Caco-2 (cell line): ENCODE data around the gene LEMD3. TPM values are rescaled to one million over a fixed set of nuclear protein-coding genes. Genes with fewer than 3 reads are reported as not detected.

Experiments
- BruUV-seq: library from RNA; stranded (reverse); fragments of 400-500 nt; replicated peaks from 2 replicates; lab custom pipeline; 2021; lab: Mats Ljungman, UMichigan
- CTCF ChIA-PET: fragments of 300-600 bp; sonication (Branson Sonifier 250); formaldehyde crosslinking; loops from one replicate; lab custom pipeline; 2022; ENCODE audit warnings: antibody characterized with exemption; lab: Charles Lee
- POLR2A ChIA-PET: fragments of 300-600 bp; sonication (Branson Sonifier 250); formaldehyde crosslinking; loops from one replicate; lab custom pipeline; 2022; ENCODE audit warnings: antibody characterized with exemption; lab: Charles Lee
- DNase-seq, 2 experiments: peaks; one replicate each; pipeline versions ENCODE4 v3.0.0 to v3.0.0-alpha.2; 2020 to 2022
- H3K27me3 ChIP-seq: replicated peaks from 2 replicates; pipeline ENCODE4 v1.6.0; 2011; ENCODE audit warnings: low read length; ENCODE audit not compliant: control insufficient read depth, insufficient read depth
- H3K36me3 ChIP-seq: 2 replicates; pipeline ENCODE4 v1.5.1; 2011; ENCODE audit warnings: low read length; ENCODE audit not compliant: control insufficient read depth, insufficient read depth
- H3K4me1 ChIP-seq: fragments of 250-450 bp; sonication (Bioruptor Pico); 2 replicates; pipeline ENCODE4 v1.5.1; 2020; ENCODE audit warnings: mild to moderate bottlenecking
- H3K4me3 ChIP-seq: 2 replicates; pipeline ENCODE4 v1.5.1; 2011; ENCODE audit warnings: low read depth, mild to moderate bottlenecking, control low read depth, low read length
- H3K9me3 ChIP-seq: fragments of 250-450 bp; sonication (Bioruptor Pico); 2 replicates; pipeline ENCODE4 v1.5.1; 2020; ENCODE audit warnings: mild to moderate bottlenecking, moderate library complexity
- H3K27ac Mint-ChIP-seq: one replicate; pipeline ENCODE4 v1.8.0; 2022; ENCODE audit warnings: mixed read lengths; ENCODE audit not compliant: unreplicated experiment
- H3K27me3 Mint-ChIP-seq: one replicate; pipeline ENCODE4 v1.8.0; 2022; ENCODE audit warnings: mixed read lengths; ENCODE audit not compliant: insufficient read depth, unreplicated experiment
- H3K36me3 Mint-ChIP-seq: one replicate; pipeline ENCODE4 v1.8.0; 2022; ENCODE audit warnings: mild to moderate bottlenecking, mixed read lengths; ENCODE audit not compliant: insufficient read depth, unreplicated experiment
- H3K4me1 Mint-ChIP-seq: one replicate; pipeline ENCODE4 v1.8.0; 2022; ENCODE audit warnings: low read depth, mixed read lengths; ENCODE audit not compliant: unreplicated experiment
- H3K4me3 Mint-ChIP-seq: one replicate; pipeline ENCODE4 v1.8.0; 2022; ENCODE audit warnings: mild to moderate bottlenecking, moderate library complexity, mixed read lengths; ENCODE audit not compliant: unreplicated experiment
- H3K9me3 Mint-ChIP-seq: one replicate; pipeline ENCODE4 v1.8.0; 2022; ENCODE audit warnings: mixed read lengths; ENCODE audit not compliant: unreplicated experiment
- CTCF ChIP-seq, 2 experiments: fragments of 200-600 bp in 1 of 2; IDR thresholded peaks; 1 replicate in 1 of 2; 2 replicates in 1 of 2; pipeline versions ENCODE4 v1.5.1 to v1.8.0; 2011 to 2022; ENCODE audit warnings: antibody characterized with exemption in 1 of 2, control low read depth in 1 of 2, inconsistent platforms in 1 of 2, low read depth in 1 of 2, low read length in 1 of 2, mild to moderate bottlenecking in 1 of 2, moderate library complexity in 1 of 2; ENCODE audit not compliant: insufficient read depth in 1 of 2, severe bottlenecking in 1 of 2, unreplicated experiment in 1 of 2
- intact Hi-C: fragments of 100-400 bp; cut with micrococcal nuclease; formaldehyde crosslinking; loops from one replicate; pipeline ENCODE4 v1.10.0; 2022; ENCODE audit not compliant: unreplicated experiment
- total RNA-seq: library from RNA; stranded (reverse); gene quantifications from 2 replicates; pipeline ENCODE4 v1.2.3, GENCODE V29; 2022

LEMD3 gene
- total RNA-seq, 1 experiment from 2014 or later = 35.8 TPM

- H3K27me3 ChIP-seq = no peaks in the 10 kb centered on the region
- Mint-ChIP-seq H3K27me3 (no peaks in the 10 kb centered on the region), H3K27ac (no peak overlapping the region), H3K9me3 (no peaks in the 10 kb centered on the region), H3K36me3 (no peaks in the 10 kb centered on the region), H3K4me3 (no peak overlapping the region), H3K4me1 (peaks cover 6% of the 10 kb centered on the region)
- intact Hi-C loops = no loop called here
- H3K4me3 ChIP-seq = no peak overlapping the region
- no peaks in the 10 kb centered on the region for H3K4me1 ChIP-seq
- H3K36me3 ChIP-seq = no peaks in the 10 kb centered on the region
- no peaks in the 10 kb centered on the region for H3K9me3 ChIP-seq
- no peak for TF ChIP-seq CTCF (IDR thresholded peaks at IDR 0.05; ENCODE audit: insufficient read depth in 1 of 2, low read depth in 1 of 2, low read length in 1 of 2, severe bottlenecking in 1 of 2, unreplicated experiment in 1 of 2)
- ChIA-PET CTCF (no interaction called here), POLR2A (no interaction called here)
- BruUV-seq = no TSS peak
- no peak for DNase-seq
Measured at GRCh38 chr12:65196762-65197567, 27.6 kb downstream of the LEMD3 start.

GRCh38 chr12:65199604-65200003 lies 30.2 kb downstream of the LEMD3 start:
- Mint-ChIP-seq H3K36me3 (no peaks in the 10 kb centered on the region), H3K4me3 (no peak overlapping the region), H3K4me1 (no peaks in the 10 kb centered on the region), H3K27me3 (no peaks in the 10 kb centered on the region), H3K27ac (no peak overlapping the region), H3K9me3 (no peaks in the 10 kb centered on the region)
- Histone ChIP-seq H3K36me3 (no peaks in the 10 kb centered on the region), H3K27me3 (no peaks in the 10 kb centered on the region), H3K9me3 (no peaks in the 10 kb centered on the region), H3K4me1 (no peaks in the 10 kb centered on the region), H3K4me3 (no peak overlapping the region)
- intact Hi-C loops = no loop called here
- no TSS peak for BruUV-seq
- ChIA-PET POLR2A (no interaction called here), CTCF (no interaction called here)
- TF ChIP-seq CTCF (IDR thresholded peaks at IDR 0.05; ENCODE audit: insufficient read depth in 1 of 2, low read depth in 1 of 2, low read length in 1 of 2, severe bottlenecking in 1 of 2, unreplicated experiment in 1 of 2) = no peak
- DNase-seq = no peak

GRCh38 chr12:65200007-65200665 lies 30.8 kb downstream of the LEMD3 start:
- no peaks in the 10 kb centered on the region for H3K27me3 Mint-ChIP-seq
- intact Hi-C loops = no loop called here
- no peaks in the 10 kb centered on the region for H3K9me3 Mint-ChIP-seq
- DNase-seq = no peak
- POLR2A ChIA-PET = no interaction called here
- no peak for TF ChIP-seq CTCF (IDR thresholded peaks at IDR 0.05; ENCODE audit: insufficient read depth in 1 of 2, low read depth in 1 of 2, low read length in 1 of 2, severe bottlenecking in 1 of 2, unreplicated experiment in 1 of 2)
- Histone ChIP-seq H3K4me3 (no peak overlapping the region), H3K27me3 (no peaks in the 10 kb centered on the region), H3K36me3 (no peaks in the 10 kb centered on the region), H3K9me3 (no peaks in the 10 kb centered on the region), H3K4me1 (no peaks in the 10 kb centered on the region)
- no peaks in the 10 kb centered on the region for H3K36me3 Mint-ChIP-seq
- CTCF ChIA-PET = no interaction called here
- H3K4me1 Mint-ChIP-seq = no peaks in the 10 kb centered on the region
- H3K4me3 Mint-ChIP-seq = no peak overlapping the region
- no TSS peak for BruUV-seq
- no peak overlapping the region for H3K27ac Mint-ChIP-seq
